ENCODE measurements around the gene PLET1. TPM values are rescaled to one million over a fixed set of nuclear protein-coding genes. Genes with fewer than 3 reads are reported as not detected.
A peak's percentile ranks its signal among the peaks of the same experiment; 100 is the strongest.

PLET1 gene
- total and polyA plus RNA-seq, 9 of the 15 experiments (the other 6 are each of a cell fraction or from before 2014, with no cell fraction given): not detected

GRCh38 chr11:112226831-112227401 is 33.7 kb downstream of the PLET1 start (continued):
- TF ChIP-seq ZNF384 (IDR thresholded peaks at IDR 0.05; ENCODE audit: low read depth, low read length) (0 out of 2 replicates have a peak, but pooled peaks have one; percentile 34), GABPB2 (CRISPR knock-in tag; conservative IDR thresholded peaks at IDR 0.05) (no peak), DPF2 (IDR thresholded peaks at IDR 0.05) (0 out of 2 replicates have a peak, but pooled peaks have one; percentile 10), SRSF9 (IDR thresholded peaks at IDR 0.05; ENCODE audit: borderline replicate concordance, low read depth, low read length) (no peak), ZC3H8 (IDR thresholded peaks at IDR 0.05) (no peak), TCF7L2 (IDR thresholded peaks at IDR 0.05; ENCODE audit: low read depth, low read length) (no peak), CTCF (IDR thresholded peaks at IDR 0.05 in 2 of 3, conservative IDR thresholded peaks at IDR 0.05 in 1 of 3; ENCODE audit: insufficient read depth in 2 of 3, low read depth in 1 of 3, low read length in 3 of 3) (0 out of 6 replicates have a peak, but pooled peaks of 1 of the 3 experiments have one; percentile 4), MED1 (CRISPR knock-in tag; IDR thresholded peaks at IDR 0.05; ENCODE audit: borderline replicate concordance) (no peak), FOXA3 (CRISPR knock-in tag; conservative IDR thresholded peaks at IDR 0.05 in 1 of 2, IDR thresholded peaks at IDR 0.05 in 1 of 2) (no peak), REST (IDR thresholded peaks at IDR 0.05; ENCODE audit: borderline replicate concordance) (no peak), REST (CRISPR knock-in tag; IDR thresholded peaks at IDR 0.05; ENCODE audit: low read depth) (no peak)
- TF ChIP-seq, protein P1, sequence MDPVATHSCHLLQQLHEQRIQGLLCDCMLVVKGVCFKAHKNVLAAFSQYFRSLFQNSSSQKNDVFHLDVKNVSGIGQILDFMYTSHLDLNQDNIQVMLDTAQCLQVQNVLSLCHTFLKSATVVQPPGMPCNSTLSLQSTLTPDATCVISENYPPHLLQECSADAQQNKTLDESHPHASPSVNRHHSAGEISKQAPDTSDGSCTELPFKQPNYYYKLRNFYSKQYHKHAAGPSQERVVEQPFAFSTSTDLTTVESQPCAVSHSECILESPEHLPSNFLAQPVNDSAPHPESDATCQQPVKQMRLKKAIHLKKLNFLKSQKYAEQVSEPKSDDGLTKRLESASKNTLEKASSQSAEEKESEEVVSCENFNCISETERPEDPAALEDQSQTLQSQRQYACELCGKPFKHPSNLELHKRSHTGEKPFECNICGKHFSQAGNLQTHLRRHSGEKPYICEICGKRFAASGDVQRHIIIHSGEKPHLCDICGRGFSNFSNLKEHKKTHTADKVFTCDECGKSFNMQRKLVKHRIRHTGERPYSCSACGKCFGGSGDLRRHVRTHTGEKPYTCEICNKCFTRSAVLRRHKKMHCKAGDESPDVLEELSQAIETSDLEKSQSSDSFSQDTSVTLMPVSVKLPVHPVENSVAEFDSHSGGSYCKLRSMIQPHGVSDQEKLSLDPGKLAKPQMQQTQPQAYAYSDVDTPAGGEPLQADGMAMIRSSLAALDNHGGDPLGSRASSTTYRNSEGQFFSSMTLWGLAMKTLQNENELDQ (CRISPR knock-in tag; IDR thresholded peaks at IDR 0.05; ENCODE audit: borderline replicate concordance): no peak
- TF ChIP-seq, protein P2, sequence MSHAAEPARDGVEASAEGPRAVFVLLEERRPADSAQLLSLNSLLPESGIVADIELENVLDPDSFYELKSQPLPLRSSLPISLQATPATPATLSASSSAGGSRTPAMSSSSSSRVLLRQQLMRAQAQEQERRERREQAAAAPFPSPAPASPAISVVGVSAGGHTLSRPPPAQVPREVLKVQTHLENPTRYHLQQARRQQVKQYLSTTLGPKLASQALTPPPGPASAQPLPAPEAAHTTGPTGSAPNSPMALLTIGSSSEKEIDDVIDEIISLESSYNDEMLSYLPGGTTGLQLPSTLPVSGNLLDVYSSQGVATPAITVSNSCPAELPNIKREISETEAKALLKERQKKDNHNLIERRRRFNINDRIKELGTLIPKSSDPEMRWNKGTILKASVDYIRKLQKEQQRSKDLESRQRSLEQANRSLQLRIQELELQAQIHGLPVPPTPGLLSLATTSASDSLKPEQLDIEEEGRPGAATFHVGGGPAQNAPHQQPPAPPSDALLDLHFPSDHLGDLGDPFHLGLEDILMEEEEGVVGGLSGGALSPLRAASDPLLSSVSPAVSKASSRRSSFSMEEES (CRISPR knock-in tag; IDR thresholded peaks at IDR 0.05): no peak
